ENCODE data around the gene C6orf47. TPM values are rescaled to one million over a fixed set of nuclear protein-coding genes. Genes with fewer than 3 reads are reported as not detected.

C6orf47 gene
- total and polyA plus RNA-seq, 2 of the 13 experiments (the other 11 are each of a cell fraction or from before 2014, with no cell fraction given), result 1.7 to 18.1 TPM

- TF ChIP-seq RBM22 (optimal IDR thresholded peaks at IDR 0.05; ENCODE audit: low read length), result peak; percentile 19
- TF ChIP-seq MAFK (conservative IDR thresholded peaks at IDR 0.05 in 1 of 2, IDR thresholded peaks at IDR 0.05 in 1 of 2; ENCODE audit: low read length in 2 of 2), result no peak
- peak; percentile 98 for TF ChIP-seq AGO2 (optimal IDR thresholded peaks at IDR 0.05; ENCODE audit: low read depth, low read length)
- peak; percentile 32; the same call in 1 of the 2 replicates for TF ChIP-seq BORCS8-MEF2B (CRISPR knock-in tag; IDR thresholded peaks at IDR 0.05)
- no peak for TF ChIP-seq FOSL2 (CRISPR knock-in tag; IDR thresholded peaks at IDR 0.05)
- peak; percentile 35; the same call in 1 of the 2 replicates for TF ChIP-seq ZBTB4 (CRISPR knock-in tag; IDR thresholded peaks at IDR 0.05; ENCODE audit: borderline replicate concordance)
- 0 out of 2 replicates have a peak, but pooled peaks have one; percentile 52 for TF ChIP-seq ZNF607 (CRISPR knock-in tag; IDR thresholded peaks at IDR 0.05; ENCODE audit: borderline replicate concordance)
- peak; percentile 13 for TF ChIP-seq TEAD3 (CRISPR knock-in tag; optimal IDR thresholded peaks at IDR 0.05; ENCODE audit: borderline replicate concordance)
- peak; percentile 66; the same call in 1 of the 2 replicates for TF ChIP-seq ZNF274 (CRISPR knock-in tag; IDR thresholded peaks at IDR 0.05)
- 0 out of 2 replicates have a peak, but pooled peaks have one; percentile 51 for TF ChIP-seq PCBP1 (IDR thresholded peaks at IDR 0.05; ENCODE audit: borderline replicate concordance, low read depth, low read length)
- peak; percentile 50; the same call in 1 of the 2 replicates for TF ChIP-seq RBFOX2 (IDR thresholded peaks at IDR 0.05; ENCODE audit: low read depth, low read length)
- TF ChIP-seq ZC3H13 (CRISPR knock-in tag; IDR thresholded peaks at IDR 0.05), result peak; percentile 95
- TF ChIP-seq ZNF720 (CRISPR knock-in tag; IDR thresholded peaks at IDR 0.05), result no peak
- peak; percentile 13; the same call in 1 of the 2 replicates for TF ChIP-seq GABPB1 (CRISPR knock-in tag; IDR thresholded peaks at IDR 0.05)
- TF ChIP-seq ZNF451 (CRISPR knock-in tag; IDR thresholded peaks at IDR 0.05), result no peak
- TF ChIP-seq SPEN (CRISPR knock-in tag; IDR thresholded peaks at IDR 0.05; ENCODE audit: low read depth), result 0 out of 2 replicates have a peak, but pooled peaks have one; percentile 10
- 0 out of 2 replicates have a peak, but pooled peaks have one; percentile 31 for TF ChIP-seq IRX3 (CRISPR knock-in tag; IDR thresholded peaks at IDR 0.05; ENCODE audit: borderline replicate concordance, low read depth)
- TF ChIP-seq ZNF790 (CRISPR knock-in tag; IDR thresholded peaks at IDR 0.05; ENCODE audit: borderline replicate concordance), result 0 out of 2 replicates have a peak, but pooled peaks have one; percentile 41
Observed at GRCh38 chr6:31632279-31632946, 28.2 kb downstream of the C6orf47 start (continued).

Measured in HepG2 (cell line).